Subcutaneous abdominal adipose tissue (tissue), 5 donors: Measurements from ENCODE around the gene TTC23.
"Not testable (repeated sequence)": the region's sequence is repeated elsewhere in the genome, so short reads cannot be mapped to it uniquely, and the experiment has no call there.

Experiments used
- H3K27ac ChIP-seq: one replicate; pipeline ENCODE4 v1.7.0; 2013; ENCODE audit warnings: low read depth, mild to moderate bottlenecking, inconsistent platforms, low read length, moderate library complexity
- H3K27me3 ChIP-seq, 5 donors: one replicate each; pipeline ENCODE4 v1.7.0; 2013; ENCODE audit warnings: low read length in 5 of 5, inconsistent platforms in 1 of 5; ENCODE audit not compliant: control insufficient read depth in 5 of 5, insufficient read depth in 4 of 5
- H3K36me3 ChIP-seq, 5 donors: one replicate each; pipeline ENCODE4 v1.7.0; 2013; ENCODE audit warnings: low read length in 5 of 5; ENCODE audit not compliant: control insufficient read depth in 5 of 5, insufficient read depth in 5 of 5
- H3K4me1 ChIP-seq, 5 donors: one replicate each; pipeline ENCODE4 v1.7.0; 2013; ENCODE audit warnings: low read length in 5 of 5, mild to moderate bottlenecking in 3 of 5, moderate library complexity in 1 of 5; ENCODE audit not compliant: control insufficient read depth in 5 of 5, insufficient read depth in 5 of 5
- H3K4me3 ChIP-seq, 5 donors: one replicate each; pipeline ENCODE4 v1.7.0; 2013; ENCODE audit warnings: low read length in 5 of 5, low read depth in 1 of 5
- H3K9ac ChIP-seq, 5 donors: one replicate each; pipeline ENCODE4 v1.7.0; 2013; ENCODE audit warnings: low read length in 5 of 5, mild to moderate bottlenecking in 4 of 5, moderate library complexity in 3 of 5
- H3K9me3 ChIP-seq, 5 donors: one replicate each; pipeline ENCODE4 v1.7.0; 2013; ENCODE audit warnings: low read length in 5 of 5; ENCODE audit not compliant: control insufficient read depth in 5 of 5
- donor health status: healthy.
- donor health status: healthy.
- donor health status: healthy.
- donor health status: healthy.
- donor health status: healthy.

TTC23 gene

DNA sequence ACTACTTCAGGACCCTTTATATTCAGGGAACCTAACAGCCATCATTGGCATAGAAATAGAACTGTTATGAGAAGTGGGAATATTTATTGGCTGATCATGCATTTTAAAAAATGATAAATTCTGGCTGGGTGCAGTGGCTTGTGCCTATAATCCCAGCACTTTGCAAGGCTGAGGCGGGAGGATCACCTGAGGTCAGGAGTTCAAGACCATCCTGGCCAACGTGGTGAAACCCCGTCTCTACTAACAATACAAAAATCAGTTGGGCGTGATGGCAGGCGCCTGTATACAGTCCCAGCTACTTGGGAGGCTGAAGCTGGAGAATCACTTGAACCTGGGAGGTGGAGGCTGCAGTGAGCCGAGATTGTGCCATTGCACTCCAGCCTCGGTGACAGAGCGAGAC, 137.7 kb downstream of the TTC23 start:
- peaks cover 6 to 44% (median 29%) of the 10 kb centered on the region in 5 donors for H3K4me1 ChIP-seq
- H3K27me3 ChIP-seq, H3K9me3 ChIP-seq, H3K4me3 ChIP-seq, H3K27ac ChIP-seq: not testable (repeated sequence)
- H3K9ac ChIP-seq, result peak overlapping the region in 1 of 5 donors; percentile 19
- H3K36me3 ChIP-seq, result peaks cover 0 to 25% (median 16%) of the 10 kb centered on the region in 5 donors

DNA sequence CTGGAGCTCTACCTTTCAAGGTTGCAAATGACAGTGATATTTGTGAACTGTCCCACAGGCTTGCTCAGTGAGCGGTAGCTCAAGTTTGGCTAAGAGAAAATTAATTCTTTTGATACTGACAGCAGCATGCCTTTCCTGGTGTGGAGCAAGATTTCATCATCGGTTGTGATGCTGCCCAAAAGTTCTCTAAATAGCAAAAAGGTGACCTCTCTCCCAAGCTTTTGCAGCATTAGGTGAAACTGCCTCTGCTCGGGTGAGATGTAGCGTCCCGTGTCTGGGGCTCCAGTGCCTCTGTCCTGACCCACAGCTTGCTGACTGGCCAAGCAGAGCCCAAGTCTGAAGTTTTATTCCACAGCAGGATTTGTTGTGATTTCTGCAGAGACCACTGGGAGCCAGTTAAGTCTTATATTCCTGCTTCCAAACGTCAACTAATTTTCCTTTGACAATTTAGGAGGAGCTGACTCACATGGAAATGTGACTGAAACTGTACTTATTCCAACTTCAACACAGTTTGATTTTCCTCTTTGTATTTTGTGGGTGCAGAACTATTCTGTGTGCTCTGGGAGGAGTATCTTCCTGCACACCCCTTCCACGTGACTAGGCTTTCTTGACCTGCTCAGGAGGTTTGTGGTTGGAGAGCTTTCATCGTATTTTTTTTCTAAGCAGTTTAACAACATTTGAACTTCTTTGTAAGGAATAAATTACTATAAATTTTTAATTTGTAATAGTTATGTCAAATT, 138.6 kb downstream of the TTC23 start:
- no peaks in the 10 kb centered on the region for H3K9me3 ChIP-seq
- no peak overlapping the region for H3K4me3 ChIP-seq
- H3K9ac ChIP-seq, result peak overlapping the region in 1 of 5 donors; percentile 19
- peaks cover 6 to 53% (median 38%) of the 10 kb centered on the region in 5 donors for H3K4me1 ChIP-seq
- H3K27me3 ChIP-seq, result peaks cover 0 to 3% (median 0%) of the 10 kb centered on the region in 5 donors
- H3K27ac ChIP-seq, result no peak overlapping the region
- peaks cover 0 to 20% (median 16%) of the 10 kb centered on the region in 5 donors for H3K36me3 ChIP-seq

DNA sequence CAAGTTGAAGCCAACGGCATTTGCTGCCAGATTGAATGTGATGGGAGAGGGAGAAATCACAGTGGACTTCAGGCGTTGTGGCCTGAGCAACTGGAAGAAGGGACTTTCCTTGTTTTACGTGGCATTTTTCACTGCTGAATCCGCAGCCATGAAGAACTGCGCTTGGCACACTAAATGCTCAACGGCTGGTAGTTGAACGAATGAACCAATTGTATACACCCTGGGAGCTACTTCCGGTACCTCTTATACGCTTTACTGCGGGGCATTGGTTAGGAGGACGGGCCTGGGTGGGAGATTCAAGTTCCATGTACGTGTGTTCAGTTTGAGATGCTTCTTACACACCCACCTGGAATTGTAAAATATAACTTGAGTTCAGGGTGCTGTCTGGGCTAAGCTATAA, 139.3 kb downstream of the TTC23 start:
- Histone ChIP-seq H3K27me3 (peaks cover 0 to 3% (median 0%) of the 10 kb centered on the region in 5 donors), H3K27ac (peak overlapping the region; percentile 2), H3K4me1 (peaks cover 6 to 57% (median 42%) of the 10 kb centered on the region in 5 donors), H3K4me3 (no peak overlapping the region), H3K36me3 (peaks cover 0 to 17% (median 16%) of the 10 kb centered on the region in 5 donors), H3K9me3 (no peaks in the 10 kb centered on the region), H3K9ac (no peak overlapping the region)

DNA sequence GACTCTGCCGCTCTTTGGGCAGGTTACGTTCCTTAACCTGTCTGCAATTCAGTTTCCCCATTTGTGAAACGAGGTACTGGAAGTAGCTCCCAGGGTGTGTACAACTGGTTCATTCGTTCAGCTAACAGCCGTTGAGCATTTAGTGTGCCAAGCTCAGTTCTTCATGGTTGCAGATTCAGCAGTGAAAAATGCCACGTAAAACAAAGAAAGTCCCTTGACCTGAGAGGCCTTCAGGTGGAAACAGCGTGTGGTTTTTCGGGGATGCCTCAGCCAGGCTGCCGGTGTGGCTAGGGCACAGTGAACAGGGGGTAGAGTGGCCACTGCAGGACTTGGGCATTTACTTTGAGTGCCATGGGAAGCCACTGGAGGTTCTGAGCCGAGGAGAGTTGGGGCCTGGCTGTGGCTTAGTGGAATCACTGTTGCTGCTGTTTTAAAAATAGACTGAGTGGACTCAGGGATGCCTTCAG, 139.8 kb downstream of the TTC23 start:
- Histone ChIP-seq H3K27me3 (peaks cover 0 to 3% (median 0%) of the 10 kb centered on the region in 5 donors), H3K9me3 (no peaks in the 10 kb centered on the region), H3K9ac (no peak overlapping the region), H3K4me3 (no peak overlapping the region), H3K36me3 (peaks cover 0 to 12% (median 12%) of the 10 kb centered on the region in 5 donors), H3K27ac (peak overlapping the region; percentile 2), H3K4me1 (peaks cover 6 to 59% (median 43%) of the 10 kb centered on the region in 5 donors)

DNA sequence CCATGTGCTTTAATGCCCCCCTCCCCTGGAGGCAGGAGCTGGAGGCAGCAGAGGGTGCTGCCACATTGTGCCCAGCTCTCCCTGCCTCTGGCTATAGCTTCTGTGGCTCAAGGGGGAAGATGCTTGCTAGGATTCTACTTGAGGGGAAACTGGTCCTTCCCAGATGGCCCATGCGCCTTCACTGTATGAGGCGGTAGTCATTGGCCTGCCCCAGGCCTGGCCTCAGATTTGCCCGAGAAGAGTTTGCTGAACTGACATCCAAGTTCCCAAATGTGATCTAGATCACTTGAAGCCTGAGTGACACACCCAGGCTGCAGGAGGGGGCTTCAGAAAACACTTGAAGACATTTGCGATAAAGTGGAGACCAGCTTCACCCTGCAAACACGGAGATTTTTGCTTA, 140.4 kb downstream of the TTC23 start:
- Histone ChIP-seq H3K36me3 (peaks cover 0 to 6% (median 6%) of the 10 kb centered on the region in 5 donors), H3K9ac (peak overlapping the region in 1 of 5 donors; percentile 13), H3K27me3 (peaks cover 0 to 3% (median 0%) of the 10 kb centered on the region in 5 donors), H3K9me3 (no peaks in the 10 kb centered on the region), H3K4me1 (peaks cover 6 to 59% (median 43%) of the 10 kb centered on the region in 5 donors), H3K27ac (no peak overlapping the region), H3K4me3 (no peak overlapping the region)

DNA sequence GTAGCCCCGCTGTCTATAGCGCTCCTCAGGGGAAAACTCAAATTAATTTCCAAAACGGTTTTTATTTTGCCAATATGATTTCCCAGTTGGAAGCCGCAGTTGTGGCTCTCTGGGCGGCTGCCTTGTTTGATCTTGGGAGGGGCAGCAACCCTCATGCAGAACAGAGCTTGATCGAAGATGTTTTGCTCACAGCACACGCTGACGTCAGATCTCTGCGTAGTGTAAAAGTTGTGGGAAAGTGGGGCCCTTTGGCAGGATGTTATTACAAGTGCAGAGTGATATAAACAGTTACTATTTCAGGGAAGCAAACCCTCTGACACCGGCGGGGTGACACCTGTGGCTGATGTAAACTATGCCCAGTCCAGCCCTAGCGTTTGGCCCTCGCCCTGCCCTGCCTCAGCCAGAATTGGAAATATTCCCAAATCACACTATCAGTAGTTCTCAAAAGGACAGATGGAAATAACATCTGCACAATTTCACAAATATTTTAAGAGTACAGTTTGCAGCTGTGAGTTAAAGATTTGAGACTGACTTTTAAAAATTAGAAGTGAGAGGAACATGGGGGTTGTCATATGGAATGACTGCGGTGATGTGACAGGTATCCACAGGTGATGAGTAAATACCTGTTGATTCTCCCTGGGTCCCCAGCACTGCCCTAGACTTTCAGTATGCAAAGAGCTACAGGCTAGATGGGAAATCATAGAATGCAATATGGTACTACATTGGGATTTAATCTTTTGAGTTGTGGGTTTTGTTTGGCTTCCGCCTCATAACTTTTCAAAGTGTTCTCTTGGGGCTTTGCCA, 142.8 kb downstream of the TTC23 start:
- H3K27me3 ChIP-seq, result peaks cover 0 to 4% (median 0%) of the 10 kb centered on the region in 5 donors
- H3K4me1 ChIP-seq, result peaks cover 6 to 79% (median 53%) of the 10 kb centered on the region in 5 donors
- peak overlapping the region; percentile 69 to 94 (median 72) for H3K4me3 ChIP-seq
- peak overlapping the region in 1 of 5 donors; percentile 2 for H3K9ac ChIP-seq
- H3K27ac ChIP-seq, result peak overlapping the region; percentile 37
- H3K9me3 ChIP-seq, result no peaks in the 10 kb centered on the region
- H3K36me3 ChIP-seq, result no peaks in the 10 kb centered on the region

DNA sequence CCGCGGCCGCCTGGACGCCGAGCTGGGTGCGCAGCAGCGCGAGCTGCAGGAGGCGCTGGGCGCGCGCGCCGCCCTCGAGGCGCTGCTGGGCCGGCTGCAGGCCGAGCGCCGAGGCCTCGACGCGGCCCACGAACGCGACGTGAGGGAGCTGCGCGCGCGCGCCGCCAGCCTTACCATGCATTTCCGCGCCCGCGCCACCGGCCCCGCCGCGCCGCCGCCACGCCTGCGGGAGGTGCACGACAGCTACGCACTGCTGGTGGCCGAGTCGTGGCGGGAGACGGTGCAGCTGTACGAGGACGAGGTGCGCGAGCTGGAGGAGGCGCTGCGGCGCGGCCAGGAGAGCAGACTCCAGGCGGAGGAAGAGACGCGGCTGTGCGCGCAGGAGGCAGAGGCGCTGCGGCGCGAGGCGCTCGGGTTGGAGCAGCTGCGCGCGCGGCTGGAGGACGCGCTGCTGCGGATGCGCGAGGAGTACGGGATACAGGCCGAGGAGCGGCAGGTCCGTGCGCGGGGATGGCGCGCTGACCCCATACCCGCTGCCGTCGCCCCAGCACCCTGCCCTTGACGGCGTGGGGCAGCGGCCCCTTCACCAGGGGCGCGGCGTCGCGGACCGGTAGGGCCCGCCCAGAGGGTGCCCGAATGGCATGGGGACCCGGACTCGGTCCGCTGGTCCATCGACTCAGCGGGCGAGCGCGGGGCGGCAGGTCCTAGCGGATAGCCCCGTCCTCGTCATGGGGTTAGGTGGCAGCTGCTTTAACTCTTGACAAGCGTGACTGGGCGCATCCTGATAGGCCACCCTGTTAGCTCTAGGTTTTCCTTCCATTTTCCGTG, 143.7 kb downstream of the TTC23 start:
- Histone ChIP-seq H3K4me1 (peaks cover 7 to 77% (median 53%) of the 10 kb centered on the region in 5 donors), H3K36me3 (no peaks in the 10 kb centered on the region), H3K27ac (peak overlapping the region; percentile 37), H3K9ac (peak overlapping the region in 2 of 5 donors; percentile 26 to 41), H3K4me3 (peak overlapping the region; percentile 69 to 94 (median 72)), H3K27me3 (peaks cover 0 to 4% (median 0%) of the 10 kb centered on the region in 5 donors), H3K9me3 (no peaks in the 10 kb centered on the region)

DNA sequence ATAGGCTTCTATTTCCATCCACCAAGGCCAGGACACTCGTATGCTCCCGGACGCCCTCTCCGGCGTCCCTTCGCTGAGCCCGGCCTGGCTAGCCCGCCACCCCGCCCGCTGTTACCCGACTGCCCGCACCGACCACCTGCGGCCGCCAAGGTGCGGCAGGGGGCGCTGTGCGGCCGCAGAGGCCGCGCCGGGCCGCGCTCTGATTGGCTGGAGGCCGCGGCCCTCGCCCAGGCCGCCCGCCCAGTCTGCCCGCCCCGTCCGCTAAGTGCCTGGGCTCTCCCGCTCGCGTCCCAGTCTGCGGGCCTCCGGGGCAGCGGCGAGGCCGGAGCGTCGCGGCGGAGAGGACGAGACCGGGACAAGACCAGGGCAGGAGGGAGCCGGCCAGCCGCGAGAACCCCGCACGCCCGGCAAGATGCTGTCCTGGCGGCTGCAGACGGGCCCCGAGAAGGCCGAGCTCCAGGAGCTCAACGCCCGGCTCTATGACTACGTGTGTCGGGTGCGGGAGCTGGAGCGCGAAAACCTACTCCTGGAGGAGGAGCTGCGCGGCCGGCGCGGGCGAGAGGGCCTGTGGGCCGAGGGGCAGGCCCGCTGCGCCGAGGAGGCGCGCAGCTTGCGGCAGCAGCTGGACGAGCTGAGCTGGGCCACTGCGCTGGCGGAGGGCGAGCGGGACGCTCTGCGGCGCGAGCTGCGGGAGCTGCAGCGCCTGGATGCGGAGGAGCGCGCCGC, 144.4 kb downstream of the TTC23 start, which contains the start of gene SYNM:
SYNM (plus strand) TSS at position 293 of the 726 bp plus-strand sequence; CDS start at position 413, 120 bp downstream.
- no peaks in the 10 kb centered on the region for H3K36me3 ChIP-seq
- peak within 1 kb of the TSS in 3 of 5 donors; percentile 26 to 41 (median 30) for H3K9ac ChIP-seq
- H3K27ac ChIP-seq, result peak within 1 kb of the TSS; percentile 37
- H3K4me3 ChIP-seq, result peak within 1 kb of the TSS in 4 of 5 donors; percentile 69 to 94 (median 73)
- peaks cover 0 to 9% (median 0%) of the 10 kb centered on the region in 5 donors for H3K27me3 ChIP-seq
- H3K4me1 ChIP-seq, result peaks cover 7 to 76% (median 50%) of the 10 kb centered on the region in 5 donors
- no peaks in the 10 kb centered on the region for H3K9me3 ChIP-seq

DNA sequence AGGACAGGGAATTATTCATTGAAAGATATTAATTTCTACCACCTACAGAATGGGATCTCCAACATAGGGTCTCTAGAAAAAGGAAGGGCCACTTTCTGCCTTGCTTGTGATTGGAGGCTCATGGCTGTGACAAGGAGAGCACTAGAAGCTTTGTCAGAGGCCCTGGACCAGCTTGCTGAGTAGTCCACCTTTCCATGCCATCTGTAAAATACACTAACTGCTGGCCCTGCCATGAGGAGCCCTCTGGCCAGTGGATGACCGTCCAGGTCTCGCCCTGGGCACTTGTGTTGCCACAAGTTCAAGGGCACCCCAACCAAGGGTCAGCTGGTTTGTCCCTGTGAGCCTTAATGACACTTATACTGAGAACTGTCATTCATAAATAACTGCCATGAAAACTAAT, 146.1 kb downstream of the TTC23 start:
- Histone ChIP-seq H3K27ac (no peak overlapping the region), H3K27me3 (peaks cover 2 to 16% (median 8%) of the 10 kb centered on the region in 5 donors), H3K4me3 (no peak overlapping the region), H3K36me3 (no peaks in the 10 kb centered on the region), H3K9me3 (no peaks in the 10 kb centered on the region), H3K9ac (no peak overlapping the region), H3K4me1 (peaks cover 9 to 60% (median 48%) of the 10 kb centered on the region in 5 donors)
